Fibroblast of peridontal ligament (primary cell): ENCODE measurements around the gene PALMD.
A peak's percentile ranks its signal among the peaks of the same experiment; 100 is the strongest.

Experiments
- DNase-seq: peaks from one replicate; pipeline ENCODE4 v3.0.0-alpha.2; 2010; ENCODE audit errors: extremely low read depth

Gene PALMD

GRCh38 chr1:99697580-99697979 lies 51.7 kb downstream of the PALMD start:
- no peak for DNase-seq

- DNase-seq = peak; percentile 39
Measured at GRCh38 chr1:99700020-99700419, 54.1 kb downstream of the PALMD start.

GRCh38 chr1:99702221-99702620 lies 56.3 kb downstream of the PALMD start:
- peak; percentile 22 for DNase-seq

- DNase-seq = no peak
Measured at GRCh38 chr1:99704356-99704816, 58.5 kb downstream of the PALMD start.

GRCh38 chr1:99705385-99705784 lies 59.5 kb downstream of the PALMD start:
- DNase-seq = peak; percentile 29

- peak; percentile 82 for DNase-seq
Measured at GRCh38 chr1:99707535-99708142, 61.7 kb downstream of the PALMD start.

GRCh38 chr1:99710994-99711393 lies 65.1 kb downstream of the PALMD start:
- DNase-seq = no peak

GRCh38 chr1:99713006-99713405 lies 67.1 kb downstream of the PALMD start:
- no peak for DNase-seq

- no peak for DNase-seq
Measured at GRCh38 chr1:99717005-99717404, 71.1 kb downstream of the PALMD start.

- no peak for DNase-seq
Measured at GRCh38 chr1:99723251-99723650, 77.3 kb downstream of the PALMD start.

- no peak for DNase-seq
Measured at GRCh38 chr1:99725996-99726395, 80.1 kb downstream of the PALMD start.

GRCh38 chr1:99726407-99726806 lies 80.5 kb downstream of the PALMD start:
- DNase-seq = no peak

GRCh38 chr1:99726818-99727217 lies 80.9 kb downstream of the PALMD start:
- no peak for DNase-seq

GRCh38 chr1:99727575-99728185 lies 81.8 kb downstream of the PALMD start:
- peak; percentile 21 for DNase-seq

- peak; percentile 18 for DNase-seq
Measured at GRCh38 chr1:99728494-99729235, 82.8 kb downstream of the PALMD start.

- DNase-seq = peak; percentile 51
Measured at GRCh38 chr1:99731384-99731783, 85.5 kb downstream of the PALMD start.

- DNase-seq = no peak
Measured at GRCh38 chr1:99735852-99736251, 89.9 kb downstream of the PALMD start.

GRCh38 chr1:99737016-99737415 lies 91.1 kb downstream of the PALMD start:
- peak; percentile 84 for DNase-seq

- DNase-seq = no peak
Measured at GRCh38 chr1:99738858-99739465, 93.0 kb downstream of the PALMD start.

GRCh38 chr1:99740141-99740540 lies 94.2 kb downstream of the PALMD start:
- no peak for DNase-seq
